BE2C (cell line): ENCODE data around the gene NELFCD.
"Not testable (repeated sequence)": the region's sequence is repeated elsewhere in the genome, so short reads cannot be mapped to it uniquely, and the experiment has no call there.

Experiments used
- DNase-seq: peaks from one replicate; pipeline ENCODE4 v3.0.0-alpha.2; 2020
- H3K27me3 ChIP-seq: fragments of 250-450 bp; sonication (Bioruptor Pico); 2 replicates; pipeline ENCODE4 v1.5.1; 2020; ENCODE audit warnings: mild to moderate bottlenecking
- H3K36me3 ChIP-seq: fragments of 250-450 bp; sonication (Bioruptor Pico); 2 replicates; pipeline ENCODE4 v1.5.1; 2020; ENCODE audit warnings: mild to moderate bottlenecking
- H3K4me1 ChIP-seq: fragments of 250-450 bp; sonication (Bioruptor Pico); 2 replicates; pipeline ENCODE4 v1.5.1; 2020
- H3K4me3 ChIP-seq: 2 replicates; pipeline ENCODE4 v1.5.1; 2011; ENCODE audit warnings: low read depth, low read length
- H3K9me3 ChIP-seq: fragments of 250-450 bp; sonication (Bioruptor Pico); 2 replicates; pipeline ENCODE4 v1.5.1; 2020
- CTCF ChIP-seq: IDR thresholded peaks from 2 replicates; pipeline ENCODE4 v1.5.1; 2012; ENCODE audit warnings: mild to moderate bottlenecking, low read depth, low read length

NELFCD gene

GRCh38 chr20:59037386-59037785 lies 56.3 kb downstream of the NELFCD start:
- no peak for DNase-seq
- no peak for TF ChIP-seq CTCF
- Histone ChIP-seq H3K4me1 (peaks cover 7% of the 10 kb centered on the region), H3K36me3 (peaks cover 48% of the 10 kb centered on the region), H3K4me3 (no peak overlapping the region), H3K27me3 (no peaks in the 10 kb centered on the region), H3K9me3 (no peaks in the 10 kb centered on the region)

- no peaks in the 10 kb centered on the region for H3K27me3 ChIP-seq
- no peaks in the 10 kb centered on the region for H3K9me3 ChIP-seq
- no peak for TF ChIP-seq CTCF
- peaks cover 48% of the 10 kb centered on the region for H3K36me3 ChIP-seq
- no peak overlapping the region for H3K4me3 ChIP-seq
- peaks cover 9% of the 10 kb centered on the region for H3K4me1 ChIP-seq
- no peak for DNase-seq
These were observed 58.2 kb downstream of the NELFCD start for GRCh38 chr20:59039233-59039632.

GRCh38 chr20:59040667-59041066 lies 59.6 kb downstream of the NELFCD start:
- Histone ChIP-seq H3K36me3 (peaks cover 40% of the 10 kb centered on the region), H3K4me1 (peaks cover 9% of the 10 kb centered on the region), H3K4me3 (peak overlapping the region; percentile 15; the same call in 1 of the 2 replicates), H3K27me3 (no peaks in the 10 kb centered on the region), H3K9me3 (no peaks in the 10 kb centered on the region)
- no peak for TF ChIP-seq CTCF
- DNase-seq, result no peak

- H3K4me1 ChIP-seq, DNase-seq, H3K9me3 ChIP-seq, H3K27me3 ChIP-seq: not testable (repeated sequence)
- peaks cover 32% of the 10 kb centered on the region for H3K36me3 ChIP-seq
- peak overlapping the region; percentile 79 for H3K4me3 ChIP-seq
These were observed 60.4 kb downstream of the NELFCD start for GRCh38 chr20:59041487-59041886.

GRCh38 chr20:59042151-59042795 lies 61.2 kb downstream of the NELFCD start, which contains the start of gene PRELID3B:
Gene PRELID3B, minus strand, starts transcription at chr20:59042786. Its CDS starts 56 bp downstream, at chr20:59042730.
- H3K27me3 ChIP-seq, result no peaks in the 10 kb centered on the region
- peaks cover 26% of the 10 kb centered on the region for H3K36me3 ChIP-seq
- DNase-seq, result no peak
- peak within 1 kb of the TSS; percentile 79 for H3K4me3 ChIP-seq
- no peaks in the 10 kb centered on the region for H3K9me3 ChIP-seq
- H3K4me1 ChIP-seq, result peaks cover 9% of the 10 kb centered on the region
- no peak for TF ChIP-seq CTCF

- no peak for TF ChIP-seq CTCF
- DNase-seq, result peak; percentile 95
- H3K9me3 ChIP-seq, result no peaks in the 10 kb centered on the region
- peak overlapping the region; percentile 79 for H3K4me3 ChIP-seq
- peaks cover 5% of the 10 kb centered on the region for H3K4me1 ChIP-seq
- H3K36me3 ChIP-seq, result peaks cover 18% of the 10 kb centered on the region
- H3K27me3 ChIP-seq, result no peaks in the 10 kb centered on the region
These were observed 62.0 kb downstream of the NELFCD start for GRCh38 chr20:59042796-59043631.
